Stromal cell of bone marrow (primary cell): Measurements from ENCODE around the gene HLA-F.

Source experiments
- DNase-seq: peaks from one replicate; pipeline ENCODE4 v3.0.0-alpha.2; 2012; ENCODE audit warnings: low read depth

HLA-F gene

GRCh38 chr6:29723262-29723665 lies at the start of gene HLA-F:
Gene HLA-F, plus strand, starts transcription at chr6:29723434. Its CDS starts 30 bp downstream, at chr6:29723464.
- DNase-seq, result peak; percentile 87

- no peak for DNase-seq
Observed at GRCh38 chr6:29674008-29674407, 49.2 kb upstream of the HLA-F start.

GRCh38 chr6:29675561-29675960 lies 47.7 kb upstream of the HLA-F start:
- DNase-seq, result no peak

GRCh38 chr6:29676981-29677601 lies 46.1 kb upstream of the HLA-F start:
- no peak for DNase-seq

DNA sequence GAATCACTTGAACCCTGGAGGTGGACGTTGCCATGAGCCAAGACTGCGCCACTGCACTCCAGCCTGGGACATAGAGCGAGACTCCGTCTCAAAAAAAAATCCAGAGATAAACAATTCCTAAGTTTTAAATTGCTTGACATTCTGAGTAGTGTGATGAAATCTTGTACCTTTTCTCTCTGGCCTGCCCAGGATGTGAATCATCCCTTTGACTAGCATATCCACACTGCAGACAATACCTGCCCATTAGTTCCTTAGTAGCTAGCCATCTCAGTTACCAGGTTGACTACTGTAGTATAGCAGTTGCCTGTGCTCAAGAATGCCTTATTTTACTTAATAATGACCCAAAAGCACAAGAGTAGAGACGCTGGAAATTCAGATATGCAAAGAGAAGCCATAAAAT lies 45.1 kb upstream of the HLA-F start:
- no peak for DNase-seq

DNA sequence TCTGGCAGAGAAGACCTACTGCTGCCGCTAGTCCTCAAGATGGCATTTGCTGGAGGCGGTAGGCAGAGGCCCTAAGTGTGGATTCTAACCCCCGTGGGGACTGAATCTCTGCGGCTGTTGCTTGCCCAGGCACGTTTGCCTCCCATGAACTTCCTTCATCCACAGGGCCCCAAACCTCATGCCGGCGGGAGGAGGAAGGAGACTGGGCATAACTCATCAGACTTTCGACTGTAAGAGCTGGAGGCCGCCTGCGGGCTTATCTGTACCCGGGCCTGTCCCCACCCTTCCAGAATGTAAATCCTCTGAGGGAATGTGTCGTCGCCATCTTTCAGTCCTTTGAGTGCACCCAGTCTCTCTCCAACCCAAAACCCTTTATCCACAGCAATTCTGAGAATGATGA lies 43.3 kb upstream of the HLA-F start:
- no peak for DNase-seq

GRCh38 chr6:29680416-29680815 lies 42.8 kb upstream of the HLA-F start:
- no peak for DNase-seq

DNA sequence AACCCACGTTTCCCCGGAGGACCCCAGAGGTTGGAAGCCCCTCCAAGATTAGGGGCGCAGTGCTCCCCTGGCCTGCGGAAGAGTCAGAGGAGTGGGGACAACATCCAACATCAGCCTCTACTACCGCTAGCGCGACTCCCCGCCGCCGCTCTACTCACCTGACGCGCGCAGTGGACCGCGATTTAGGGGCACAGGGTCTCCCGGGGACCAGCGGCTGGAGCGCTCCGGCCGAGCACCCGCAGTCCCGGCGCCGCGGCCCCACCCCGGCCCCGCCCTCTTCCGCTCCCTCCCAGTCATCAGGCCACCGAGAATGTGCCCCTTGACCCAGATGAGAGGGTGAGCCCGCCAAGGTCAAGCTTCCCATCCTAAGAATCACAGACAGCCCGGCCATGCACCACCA lies 42.3 kb upstream of the HLA-F start, which contains the start of gene ZFP57:
Gene ZFP57, minus strand, starts transcription at position 249 of the 400 bp plus-strand sequence. CDS start 4,149 bp downstream, outside the sequence.
- no peak for DNase-seq

- DNase-seq, result no peak
Observed at GRCh38 chr6:29681811-29682210, 41.4 kb upstream of the HLA-F start.

DNA sequence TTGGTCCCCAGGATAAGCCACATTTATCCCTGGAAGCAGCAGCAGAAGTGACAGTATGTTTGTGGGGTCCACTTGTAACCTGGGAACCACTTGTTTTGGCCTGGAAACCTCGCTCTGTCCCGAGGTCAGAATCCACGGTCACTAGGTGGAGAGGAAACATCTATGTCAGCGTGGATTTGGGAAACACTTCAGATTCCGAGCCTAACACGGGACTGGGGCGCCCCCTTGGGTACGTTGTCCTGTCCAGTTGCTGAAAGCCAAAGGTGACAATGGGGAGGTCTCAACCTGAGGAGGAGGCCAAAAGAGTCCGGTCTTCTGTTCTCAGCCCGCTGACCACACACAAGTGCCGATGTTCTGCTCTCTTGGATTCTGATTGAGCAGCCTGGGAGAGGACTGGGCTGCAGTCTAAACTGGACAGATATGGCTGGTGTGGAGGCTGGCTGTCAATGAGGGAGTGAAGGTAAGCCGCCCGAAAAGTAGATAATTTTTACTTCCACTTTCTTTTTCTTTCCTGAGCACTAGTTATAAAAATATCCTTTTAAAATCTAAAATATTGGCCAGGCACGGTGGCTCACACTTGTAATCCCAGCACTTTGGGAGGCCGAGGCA lies 37.4 kb upstream of the HLA-F start:
- no peak for DNase-seq

DNA sequence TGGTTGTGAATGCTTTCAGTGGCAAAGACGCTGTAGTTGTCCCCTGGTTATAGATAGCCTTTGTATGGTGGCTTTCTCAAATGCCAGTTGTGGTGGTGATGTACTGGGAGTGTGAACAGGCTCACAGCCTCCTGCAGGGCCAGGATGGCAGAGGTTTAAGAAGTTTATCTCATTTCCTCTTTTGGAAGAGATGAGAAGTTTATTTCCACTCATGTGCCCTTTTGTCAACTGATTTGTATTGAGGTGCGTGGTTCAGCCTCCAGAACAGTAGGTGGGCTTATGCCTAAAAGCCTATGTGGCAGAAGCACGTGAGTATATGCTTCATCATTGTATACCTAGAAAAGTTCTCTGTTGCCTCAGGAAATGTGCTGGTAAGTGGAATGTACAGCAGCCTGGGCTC lies 28.6 kb upstream of the HLA-F start:
- DNase-seq, result no peak

DNA sequence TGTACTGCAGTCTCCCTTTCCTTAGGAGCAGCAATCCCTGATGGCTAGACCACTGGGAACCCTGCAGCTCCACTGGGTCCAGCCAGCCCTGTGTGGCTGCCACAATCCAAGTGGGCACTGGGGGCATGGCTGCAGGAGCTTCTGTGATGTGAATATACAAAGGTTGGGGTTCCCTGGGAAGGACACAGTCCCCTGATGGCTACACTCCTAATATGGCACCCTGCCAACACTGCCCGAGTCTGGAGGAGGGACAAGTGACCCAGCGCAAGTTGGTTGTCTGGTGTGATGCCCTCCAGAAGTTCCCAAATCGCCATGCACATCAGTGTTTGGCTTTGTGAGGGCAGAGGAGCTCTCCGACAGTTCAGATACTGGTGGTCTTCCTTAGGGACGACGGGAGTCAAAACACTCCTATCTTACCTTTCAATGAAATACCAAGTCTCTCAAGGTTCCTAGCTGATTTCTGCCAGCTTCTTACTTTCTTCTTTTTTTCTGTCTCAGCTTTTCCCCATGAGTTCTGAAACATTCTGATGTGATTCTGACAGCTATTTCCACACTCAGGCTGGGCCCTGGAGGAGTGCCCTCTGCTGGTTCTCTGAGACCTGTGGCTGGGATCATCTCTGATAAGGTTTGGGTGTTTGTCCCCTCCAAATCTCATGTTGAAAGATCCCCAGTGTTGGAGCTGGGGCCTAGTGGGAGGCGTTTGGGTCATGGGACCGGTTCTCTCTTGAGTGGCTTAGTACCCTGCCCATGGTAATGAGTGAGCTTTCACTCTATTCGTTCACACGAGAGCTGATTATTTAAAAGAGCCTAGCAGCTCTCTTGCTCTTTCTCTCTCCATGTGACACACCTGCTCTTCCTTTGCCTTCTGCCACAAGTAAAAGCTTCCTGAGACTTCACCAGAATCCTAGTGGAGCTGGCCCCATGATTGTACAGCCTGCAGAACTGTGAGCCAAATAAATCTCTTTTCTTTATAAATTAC lies 26.8 kb upstream of the HLA-F start:
- peak; percentile 9 for DNase-seq

DNA sequence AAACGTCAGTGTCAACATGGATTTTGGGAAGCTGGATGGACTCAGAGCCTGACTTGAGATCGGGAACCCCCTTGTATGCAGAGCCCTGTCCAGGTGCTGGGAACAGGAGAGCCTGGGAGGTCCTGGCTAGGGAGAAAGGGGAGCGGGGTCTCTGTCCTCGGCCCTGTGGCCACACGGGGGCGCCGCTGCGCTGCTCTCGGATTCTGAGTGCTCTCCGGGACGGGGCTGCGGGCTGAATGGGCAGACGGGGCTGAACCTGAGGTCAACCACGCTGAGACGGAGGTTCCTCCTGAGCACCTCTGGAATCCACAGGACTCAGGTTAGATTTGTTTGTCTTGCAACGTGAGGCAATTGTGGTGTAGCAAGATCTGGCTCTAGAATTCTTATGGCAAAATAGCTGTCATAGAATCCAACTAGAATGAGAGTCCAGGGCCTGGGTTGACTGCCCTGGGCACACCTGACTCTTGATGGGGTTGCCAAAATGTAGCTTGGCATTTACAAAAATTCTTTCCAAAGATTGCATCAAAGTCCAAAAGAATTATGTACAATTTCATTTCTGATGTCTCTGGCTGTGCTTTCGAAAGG lies 20.6 kb upstream of the HLA-F start:
- DNase-seq, result no peak

GRCh38 chr6:29705389-29706231 lies 17.6 kb upstream of the HLA-F start:
- peak; percentile 39 for DNase-seq

GRCh38 chr6:29708432-29709179 lies 14.6 kb upstream of the HLA-F start:
- DNase-seq, result no peak

DNA sequence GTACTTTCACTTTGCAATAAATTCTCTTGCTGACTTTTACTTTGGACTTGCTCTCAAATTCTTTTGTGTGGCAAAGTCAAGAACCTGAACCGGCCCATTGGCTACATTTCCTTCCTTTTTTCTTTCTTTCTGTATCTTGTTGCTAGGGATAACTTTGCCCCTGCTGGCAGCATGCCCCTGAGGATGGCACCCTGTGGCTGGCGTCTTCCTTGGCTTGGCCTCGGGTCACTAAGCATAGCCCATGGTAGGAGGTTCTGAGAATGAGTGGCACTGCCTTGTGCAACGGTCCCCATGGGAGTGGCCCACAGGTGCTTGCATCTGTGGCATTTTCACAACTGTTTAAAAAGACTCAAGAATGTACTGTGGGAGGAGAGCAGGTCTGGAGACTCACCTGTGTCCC lies 14.0 kb upstream of the HLA-F start:
- DNase-seq, result no peak

- DNase-seq, result no peak
Observed at GRCh38 chr6:29710281-29710941, 12.8 kb upstream of the HLA-F start.

GRCh38 chr6:29720863-29721262 lies 2.4 kb upstream of the HLA-F start:
- no peak for DNase-seq

DNA sequence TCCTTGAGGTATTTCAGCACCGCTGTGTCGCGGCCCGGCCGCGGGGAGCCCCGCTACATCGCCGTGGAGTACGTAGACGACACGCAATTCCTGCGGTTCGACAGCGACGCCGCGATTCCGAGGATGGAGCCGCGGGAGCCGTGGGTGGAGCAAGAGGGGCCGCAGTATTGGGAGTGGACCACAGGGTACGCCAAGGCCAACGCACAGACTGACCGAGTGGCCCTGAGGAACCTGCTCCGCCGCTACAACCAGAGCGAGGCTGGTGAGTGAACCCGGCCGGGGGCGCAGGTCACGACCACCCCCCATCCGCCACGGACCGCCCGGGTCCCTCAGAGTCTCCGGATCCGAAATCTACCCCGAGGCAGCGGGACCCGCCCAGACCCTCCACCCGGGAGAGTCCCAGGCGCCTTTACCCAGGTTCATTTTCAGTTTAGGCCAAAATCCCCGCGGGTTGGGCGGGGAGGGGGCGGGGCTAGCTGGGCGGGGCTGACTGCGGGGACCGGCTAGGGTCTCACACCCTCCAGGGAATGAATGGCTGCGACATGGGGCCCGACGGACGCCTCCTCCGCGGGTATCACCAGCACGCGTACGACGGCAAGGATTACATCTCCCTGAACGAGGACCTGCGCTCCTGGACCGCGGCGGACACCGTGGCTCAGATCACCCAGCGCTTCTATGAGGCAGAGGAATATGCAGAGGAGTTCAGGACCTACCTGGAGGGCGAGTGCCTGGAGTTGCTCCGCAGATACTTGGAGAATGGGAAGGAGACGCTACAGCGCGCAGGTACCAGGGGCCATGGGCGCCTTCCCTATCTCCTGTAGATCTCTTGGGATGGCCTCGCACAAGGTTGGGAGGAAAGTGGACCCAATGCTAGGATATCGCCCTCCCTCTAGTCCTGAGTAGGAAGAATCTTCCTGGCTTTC lies 693 bp downstream of the HLA-F start:
- DNase-seq, result no peak
